Thoracic aorta endothelial cell (primary cell): ENCODE data around the gene KLB. TPM values are rescaled to one million over a fixed set of nuclear protein-coding genes. Genes with fewer than 3 reads are reported as not detected.

Experiments used
- small RNA-seq: library from RNA; depleted of rRNA; stranded (forward); fragments of <200 nt; gene quantifications from one replicate; pipeline ENCODE3, GENCODE V24; 2012
- total RNA-seq: library from RNA; depleted of rRNA; stranded (reverse); fragments of >200 nt; gene quantifications from 2 replicates; pipeline ENCODE4 v1.2.3, GENCODE V29; 2012

KLB gene
- under 0.01 TPM in 1 of 2 replicates, not detected in the other for total RNA-seq

DNA sequence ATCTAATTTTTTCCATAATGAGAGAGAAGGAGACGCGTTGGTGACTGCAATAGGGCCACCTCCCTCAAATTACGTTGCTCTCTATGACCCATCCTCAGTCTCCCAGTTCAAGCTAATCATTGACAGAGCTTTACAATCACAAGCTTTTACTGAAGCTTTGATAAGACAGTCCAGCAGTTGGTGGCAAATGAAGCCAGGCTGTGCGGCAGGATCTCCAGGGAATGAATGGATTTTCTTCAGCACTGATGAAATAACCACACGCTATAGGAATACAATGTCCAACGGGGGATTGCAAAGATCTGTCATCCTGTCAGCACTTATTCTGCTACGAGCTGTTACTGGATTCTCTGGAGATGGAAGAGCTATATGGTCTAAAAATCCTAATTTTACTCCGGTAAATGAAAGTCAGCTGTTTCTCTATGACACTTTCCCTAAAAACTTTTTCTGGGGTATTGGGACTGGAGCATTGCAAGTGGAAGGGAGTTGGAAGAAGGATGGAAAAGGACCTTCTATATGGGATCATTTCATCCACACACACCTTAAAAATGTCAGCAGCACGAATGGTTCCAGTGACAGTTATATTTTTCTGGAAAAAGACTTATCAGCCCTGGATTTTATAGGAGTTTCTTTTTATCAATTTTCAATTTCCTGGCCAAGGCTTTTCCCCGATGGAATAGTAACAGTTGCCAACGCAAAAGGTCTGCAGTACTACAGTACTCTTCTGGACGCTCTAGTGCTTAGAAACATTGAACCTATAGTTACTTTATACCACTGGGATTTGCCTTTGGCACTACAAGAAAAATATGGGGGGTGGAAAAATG lies at the start of gene KLB:
Gene KLB, plus strand, starts transcription at position 168 of the 821 bp plus-strand sequence. Its CDS starts 20 bp downstream, at position 188.

DNA sequence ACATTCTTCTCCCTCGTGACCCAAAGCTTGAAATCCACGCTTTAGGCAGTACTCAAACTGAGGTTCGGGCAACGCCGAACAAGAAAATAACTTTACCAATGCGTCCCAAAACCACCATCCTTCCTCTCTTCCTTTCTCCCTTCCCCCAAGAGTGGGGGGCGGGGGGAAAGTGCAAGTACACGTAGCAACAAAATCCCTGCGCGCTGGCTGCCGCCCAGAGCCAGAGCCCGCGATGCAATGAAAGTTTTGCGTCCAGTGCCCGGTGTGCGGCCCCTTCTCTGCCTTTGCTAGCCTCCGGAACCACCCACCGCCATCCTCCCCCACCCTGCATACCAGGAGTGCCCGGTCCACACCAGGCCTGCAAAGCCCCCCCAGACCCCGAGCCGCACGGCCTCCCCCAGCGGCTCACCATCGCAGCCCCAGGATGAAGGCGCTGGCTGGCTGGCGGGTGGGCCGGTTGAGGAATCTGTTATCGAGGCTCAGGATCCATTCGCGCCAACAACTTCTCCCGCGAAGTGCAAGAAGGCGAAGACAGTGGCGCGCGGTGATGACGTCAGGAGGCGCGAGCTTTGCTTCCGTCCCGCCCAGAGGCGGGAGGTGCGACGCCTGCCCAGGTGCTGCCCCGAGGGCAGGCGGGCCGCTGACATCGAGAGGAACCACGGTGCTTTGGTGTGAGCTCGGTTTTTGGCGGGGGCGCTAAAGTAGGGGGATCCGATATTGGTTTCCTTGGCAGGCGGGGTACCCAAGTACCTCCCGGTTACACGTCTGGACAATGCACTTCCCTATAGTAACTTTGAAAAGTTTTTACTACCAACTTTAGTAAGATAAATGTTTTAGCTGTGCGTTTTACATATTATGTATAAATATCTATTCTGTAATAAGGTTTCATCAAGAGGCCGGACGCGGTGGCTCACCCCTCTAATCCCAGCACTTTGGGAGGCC lies 40.6 kb upstream of the KLB start, which contains the start of gene RFC1:
Gene RFC1, minus strand, starts transcription at position 533 of the 942 bp plus-strand sequence. Its CDS starts 121 bp downstream, at position 412.

DNA sequence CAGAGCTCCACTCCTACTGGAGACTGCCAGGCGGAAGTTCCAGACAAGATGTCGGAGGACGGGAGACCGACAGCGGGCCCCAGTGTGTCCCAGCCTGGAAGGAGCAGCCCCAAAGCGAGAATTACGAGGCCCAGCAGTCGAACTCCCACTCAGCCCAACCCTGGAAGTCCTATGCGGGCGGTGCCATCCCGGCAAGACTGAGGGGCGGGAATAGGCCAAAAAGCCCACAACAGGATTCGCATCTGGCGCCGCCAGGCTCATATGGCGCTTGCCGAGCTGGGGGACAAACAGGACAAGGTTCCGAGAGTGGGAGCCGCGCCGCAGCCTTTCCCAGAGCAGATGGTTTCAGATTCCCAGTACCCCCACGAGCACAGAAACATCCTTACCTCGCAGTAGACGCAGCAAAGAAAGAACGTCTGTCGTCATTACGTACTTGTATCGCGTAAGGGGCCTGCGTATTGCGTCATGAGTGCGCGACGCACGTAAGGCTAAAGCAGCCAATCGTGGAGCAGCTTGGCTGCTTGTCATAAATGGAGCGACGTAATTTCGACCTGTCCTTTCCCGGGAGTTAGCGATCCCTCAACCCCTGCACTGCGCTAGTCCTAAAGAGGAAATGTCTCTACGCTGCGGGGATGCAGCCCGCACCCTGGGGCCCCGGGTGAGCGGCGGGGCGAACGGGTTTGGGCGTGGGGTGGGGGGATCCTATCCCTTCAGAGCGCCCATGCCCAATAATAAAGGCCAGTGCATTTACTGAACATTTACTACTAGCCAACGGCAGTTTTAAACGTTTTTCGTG lies 52.0 kb downstream of the KLB start, which contains the start of the genes LIAS and RPL9:
Gene LIAS, plus strand, starts transcription at position 552 of the 796 bp plus-strand sequence. Its CDS starts 62 bp downstream, at position 614.
Gene RPL9, minus strand, starts transcription at position 418 of the 796 bp plus-strand sequence. CDS start 483 bp downstream, outside the sequence.

Small RNA genes within 50 kb of the gene (small RNA-seq; reads per million reads assigned to genes)
- gene MIR5591 (not detected), gene RF00019 (not detected), gene RNU6-887P (not detected)

Other genes with a start within 250 kb of the KLB start
- gene WDR19, start 224.4 kb upstream of the KLB start, total RNA-seq = 27.9 and 32.0 TPM in 2 replicates
- gene RFC1, start 40.6 kb upstream of the KLB start, total RNA-seq = 84.2 and 88.6 TPM in 2 replicates
- 2,060 and 2,737 TPM in 2 replicates for gene RPL9, start 52.0 kb downstream of the KLB start, total RNA-seq
- 15.0 and 16.1 TPM in 2 replicates for gene LIAS, start 52.1 kb downstream of the KLB start, total RNA-seq
- gene UGDH, start 120.5 kb downstream of the KLB start, total RNA-seq = 66.7 and 124 TPM in 2 replicates
- 15.2 and 18.4 TPM in 2 replicates for gene SMIM14, start 231.9 kb downstream of the KLB start, total RNA-seq